Fibroblast of mammary gland (primary cell): Measurements from ENCODE around the gene MAP7D2.

Source experiments
- DNase-seq: peaks from one replicate; pipeline ENCODE4 v3.0.0-alpha.2; 2010; ENCODE audit warnings: low read depth
- H3K4me3 ChIP-seq: 2 replicates; pipeline ENCODE4 v1.5.1; 2011; ENCODE audit warnings: low read depth, mild to moderate bottlenecking, low read length, moderate library complexity; ENCODE audit not compliant: control insufficient read depth
- TF ChIP-seq, protein P1 (sequence below): conservative IDR thresholded peaks from 2 replicates; pipeline ENCODE4 v1.5.1; 2011; ENCODE audit warnings: low read depth, low read length, inconsistent platforms; ENCODE audit not compliant: control insufficient read depth, insufficient read depth

MAP7D2 gene

DNA sequence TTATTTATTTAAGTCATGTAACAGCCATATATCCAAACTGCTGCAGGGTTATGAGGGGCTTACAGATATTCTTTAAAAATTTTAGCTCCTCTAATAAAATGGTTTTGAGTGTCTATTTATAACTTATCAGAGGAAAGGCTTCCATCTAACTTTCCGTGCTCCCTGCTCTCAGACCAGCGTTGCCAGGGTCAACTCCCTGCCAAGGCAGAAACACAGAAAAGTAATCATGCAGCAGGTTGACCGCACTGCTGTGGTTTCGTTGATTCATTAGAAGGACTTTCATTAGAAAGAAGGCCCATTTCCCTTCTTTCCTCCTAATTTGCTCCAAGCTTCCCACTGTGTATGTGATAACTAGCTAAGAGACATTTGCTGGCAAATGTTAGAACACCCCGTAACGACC, 159.8 kb downstream of the MAP7D2 start:
- TF ChIP-seq, protein P1, sequence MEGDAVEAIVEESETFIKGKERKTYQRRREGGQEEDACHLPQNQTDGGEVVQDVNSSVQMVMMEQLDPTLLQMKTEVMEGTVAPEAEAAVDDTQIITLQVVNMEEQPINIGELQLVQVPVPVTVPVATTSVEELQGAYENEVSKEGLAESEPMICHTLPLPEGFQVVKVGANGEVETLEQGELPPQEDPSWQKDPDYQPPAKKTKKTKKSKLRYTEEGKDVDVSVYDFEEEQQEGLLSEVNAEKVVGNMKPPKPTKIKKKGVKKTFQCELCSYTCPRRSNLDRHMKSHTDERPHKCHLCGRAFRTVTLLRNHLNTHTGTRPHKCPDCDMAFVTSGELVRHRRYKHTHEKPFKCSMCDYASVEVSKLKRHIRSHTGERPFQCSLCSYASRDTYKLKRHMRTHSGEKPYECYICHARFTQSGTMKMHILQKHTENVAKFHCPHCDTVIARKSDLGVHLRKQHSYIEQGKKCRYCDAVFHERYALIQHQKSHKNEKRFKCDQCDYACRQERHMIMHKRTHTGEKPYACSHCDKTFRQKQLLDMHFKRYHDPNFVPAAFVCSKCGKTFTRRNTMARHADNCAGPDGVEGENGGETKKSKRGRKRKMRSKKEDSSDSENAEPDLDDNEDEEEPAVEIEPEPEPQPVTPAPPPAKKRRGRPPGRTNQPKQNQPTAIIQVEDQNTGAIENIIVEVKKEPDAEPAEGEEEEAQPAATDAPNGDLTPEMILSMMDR, result no peak

More for the DNA sequence above, 159.8 kb downstream of the MAP7D2 start:
- DNase-seq, result peak; percentile 25
- H3K4me3 ChIP-seq, result no peak overlapping the region
